ENCODE data around the gene PRR12.

PRR12 gene

DNA sequence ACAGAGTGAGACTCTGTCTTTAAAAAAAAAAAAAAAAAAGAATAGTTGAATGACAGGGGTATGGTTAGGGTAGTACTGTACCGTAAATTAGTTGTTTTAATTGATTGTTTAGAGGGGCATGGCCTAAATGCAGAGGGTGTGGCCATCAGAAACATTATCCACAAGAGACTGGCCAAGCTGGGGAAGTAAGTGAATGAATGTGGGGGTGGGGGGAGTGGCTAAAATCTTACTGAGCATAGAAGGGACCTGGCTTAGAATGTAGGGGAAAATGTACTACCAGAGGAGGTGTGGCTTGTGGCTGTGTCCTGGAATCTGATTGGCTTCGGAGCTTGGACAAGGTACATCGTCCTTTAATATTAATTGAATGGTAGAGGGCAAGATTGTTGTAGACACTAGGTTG lies 78.5 kb downstream of the PRR12 start:
- DNase-seq = no peak

DNA sequence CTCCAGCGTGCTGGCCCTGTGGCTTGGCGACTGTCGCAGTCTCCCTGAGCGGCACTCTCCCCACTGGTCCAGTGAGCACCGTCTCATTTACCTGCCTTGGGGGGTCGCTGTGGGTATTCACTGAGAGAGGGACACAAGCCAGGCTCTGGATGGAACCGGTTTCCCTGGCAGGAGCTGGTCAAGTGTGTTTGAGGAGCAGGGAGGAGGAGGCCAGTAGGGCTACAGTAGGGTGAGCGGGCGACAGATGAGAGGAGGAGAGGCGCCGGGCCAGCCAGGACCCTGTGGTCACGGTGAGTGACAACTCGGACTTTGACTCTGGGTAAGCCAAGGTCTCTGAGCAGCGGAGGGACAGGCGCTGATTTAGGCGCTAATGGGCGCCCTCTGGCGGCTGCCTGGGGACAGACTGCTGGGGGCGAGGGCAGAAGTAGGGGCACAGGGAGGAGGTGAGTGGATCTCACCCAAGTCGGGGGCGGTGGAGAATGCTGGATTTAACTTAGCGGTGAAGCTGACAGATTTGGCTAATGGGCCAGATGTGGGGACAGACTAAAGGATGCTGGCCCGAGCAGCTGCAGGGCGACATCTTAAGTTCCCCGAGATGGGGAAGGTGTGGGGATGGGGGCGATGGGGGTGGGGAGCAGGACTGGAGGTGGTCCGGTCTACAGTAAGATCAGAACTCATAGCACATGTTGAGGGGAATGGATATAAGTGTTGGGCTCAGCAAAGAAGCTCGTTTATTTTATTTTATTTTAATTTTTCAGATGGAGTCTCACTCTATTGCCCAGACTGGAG lies 81.3 kb downstream of the PRR12 start:
- DNase-seq = peak; percentile 91
